K562 (cell line): ENCODE results near the gene DHX38. TPM values are rescaled to one million over a fixed set of nuclear protein-coding genes. Genes with fewer than 3 reads are reported as not detected.

Experiments used
- ARHGAP35 ChIP-seq: fragments of 450-650 bp; IDR thresholded peaks from 2 replicates; pipeline ENCODE4 v1.6.1; 2018; ENCODE audit not compliant: partially characterized antibody
- CTCFL ChIP-seq: IDR thresholded peaks from 2 replicates; pipeline ENCODE4 v1.6.1; 2011; ENCODE audit warnings: borderline replicate concordance, low read depth, mild to moderate bottlenecking, moderate library complexity, low read length; ENCODE audit not compliant: insufficient read depth, poor library complexity, severe bottlenecking
- HDAC1 ChIP-seq, 2 experiments: fragments of 450-650 bp; IDR thresholded peaks; 2 replicates each; pipeline ENCODE4 v1.6.1; 2016 to 2017; ENCODE audit warnings: inconsistent platforms in 1 of 2, mild to moderate bottlenecking in 1 of 2, moderate library complexity in 1 of 2
- KAT7 ChIP-seq: sonication (generic); formaldehyde crosslinking; IDR thresholded peaks from 2 replicates; pipeline ENCODE4 v1.8.0; 2022; ENCODE audit warnings: missing genetic modification reagents, mild to moderate bottlenecking, borderline replicate concordance
- MCM7 ChIP-seq, 2 experiments: fragments of 450-650 bp; IDR thresholded peaks; 2 replicates each; pipeline ENCODE4 v1.6.1; 2016 to 2018
- MXI1 ChIP-seq: IDR thresholded peaks from 2 replicates; pipeline ENCODE4 v1.6.1; 2011; ENCODE audit warnings: low read depth, mild to moderate bottlenecking, improper control_type of control experiment, low read length
- PBX2 ChIP-seq, 2 experiments: IDR thresholded peaks in 1 of 2; conservative IDR thresholded peaks in 1 of 2; 2 replicates each; pipeline ENCODE4 v1.6.1; 2016; ENCODE audit warnings: low read depth in 2 of 2, mild to moderate bottlenecking in 1 of 2, missing compliant biosample characterization in 1 of 2, missing genetic modification characterization in 1 of 2, moderate library complexity in 1 of 2
- RBM25 ChIP-seq: fragments of 200-400 bp; formaldehyde crosslinking; IDR thresholded peaks from 2 replicates; pipeline ENCODE4 v1.6.1; 2018; ENCODE audit warnings: low read length, low read depth, moderate library complexity; ENCODE audit not compliant: severe bottlenecking
- TFAP4 ChIP-seq: sonication (generic); formaldehyde crosslinking; IDR thresholded peaks from 2 replicates; pipeline ENCODE4 v1.8.0; 2022; ENCODE audit warnings: missing genetic modification reagents, mild to moderate bottlenecking, moderate library complexity, borderline replicate concordance
- ZNF407 ChIP-seq: fragments of 450-650 bp; IDR thresholded peaks from 2 replicates; pipeline ENCODE4 v1.6.1; 2016; ENCODE audit warnings: low read depth
- ZNF780A ChIP-seq: fragments of 250-450 bp; sonication (Bioruptor Pico); IDR thresholded peaks from 2 replicates; pipeline ENCODE4 v1.5.0; 2021; ENCODE audit warnings: mild to moderate bottlenecking
- ZZZ3 ChIP-seq: fragments of 450-650 bp; IDR thresholded peaks from 2 replicates; pipeline ENCODE4 v1.6.1; 2016; ENCODE audit warnings: antibody characterized with exemption, mild to moderate bottlenecking, moderate library complexity
- polyA plus RNA-seq, 8 experiments: library from polyadenylated mRNA; depleted of rRNA in 4 of 8; stranded (reverse) in 5 of 8; unstranded in 3 of 8; fragments of >200 nt; fragmentation: Nextera tagmentation in 2 of 8; fragmentation: Illumina TruSeq in 1 of 8; extraction: Ambion mirVana in 2 of 8; extraction: Trizol in 1 of 8; gene quantifications; 2 replicates each; pipeline versions ENCODE4 v1.2.1 to v1.2.3, GENCODE V29; 2011 to 2014; ENCODE audit warnings: inconsistent platforms in 1 of 8, missing spikeins in 1 of 8
- total RNA-seq, 7 experiments: library from RNA; depleted of rRNA in 6 of 7; stranded (reverse); fragments of >200 nt in 6 of 7; fragmentation: Illumina TruSeq in 2 of 7; extraction: Trizol in 2 of 7; gene quantifications; 2 replicates each; pipeline versions ENCODE4 v1.2.1 to v1.2.3, GENCODE V29; 2011 to 2021; ENCODE audit warnings: low replicate concordance in 1 of 7

Gene DHX38
- total and polyA plus RNA-seq, 9 of the 15 experiments (the other 6 are each of a cell fraction or from before 2014, with no cell fraction given) = 2.8 to 76.8 (median 40.8) TPM

GRCh38 chr16:72092832-72093447, 707 bp upstream of the DHX38 start (continued):
- TF ChIP-seq ZNF780A = no peak
- no peak for TF ChIP-seq CTCFL
- TF ChIP-seq HDAC1 (IDR thresholded peaks at IDR 0.05) = peak in 1 of 2 experiments; percentile 86; a peak in 1 of 4 replicates
- TF ChIP-seq ARHGAP35 = no peak
- TF ChIP-seq MXI1 = no peak
- TF ChIP-seq TFAP4 (CRISPR knock-in tag) = no peak
- no peak for TF ChIP-seq ZNF407
- TF ChIP-seq RBM25 = peak; percentile 50
- no peak for TF ChIP-seq PBX2 (CRISPR knock-in tag; IDR thresholded peaks at IDR 0.05; ENCODE audit: low read depth)
- peak; percentile 72; the same call in 1 of the 2 replicates for TF ChIP-seq PBX2 (tag; conservative IDR thresholded peaks at IDR 0.05; ENCODE audit: low read depth)
- TF ChIP-seq KAT7 (CRISPR knock-in tag) = 0 out of 2 replicates have a peak, but pooled peaks have one; percentile 25
- TF ChIP-seq MCM7 (IDR thresholded peaks at IDR 0.05) = no peak
- TF ChIP-seq ZZZ3 = no peak
